Effector memory CD4-positive, alpha-beta T cell (primary cell): ENCODE data around the gene CFAP74.

Experiments
- DNase-seq, 3 donors: peaks; one replicate each; pipeline ENCODE4 v3.0.0-alpha.2; 2020
- H3K27ac ChIP-seq: 2 replicates; pipeline ENCODE4 v1.7.0; 2013; ENCODE audit warnings: mild to moderate bottlenecking, low read length, moderate library complexity; ENCODE audit not compliant: insufficient read depth, poor library complexity, severe bottlenecking
- H3K27me3 ChIP-seq: replicated peaks from 2 replicates; pipeline ENCODE4 v1.7.0; 2013; ENCODE audit warnings: mild to moderate bottlenecking, low read length; ENCODE audit not compliant: insufficient read depth, control insufficient read depth, poor library complexity, severe bottlenecking
- H3K36me3 ChIP-seq: 2 replicates; pipeline ENCODE4 v1.7.0; 2013; ENCODE audit warnings: mild to moderate bottlenecking, low read length, moderate library complexity; ENCODE audit not compliant: control insufficient read depth, insufficient read depth
- H3K4me1 ChIP-seq: 2 replicates; pipeline ENCODE4 v1.7.0; 2013; ENCODE audit warnings: low read length, mild to moderate bottlenecking; ENCODE audit not compliant: control insufficient read depth, insufficient read depth, poor library complexity, severe bottlenecking
- H3K4me3 ChIP-seq: 2 replicates; pipeline ENCODE4 v1.7.0; 2013; ENCODE audit warnings: low read length, low read depth, mild to moderate bottlenecking; ENCODE audit not compliant: insufficient read depth, poor library complexity, severe bottlenecking
- H3K9me3 ChIP-seq: 2 replicates; pipeline ENCODE4 v1.7.0; 2013; ENCODE audit warnings: mild to moderate bottlenecking, low read length, moderate library complexity; ENCODE audit not compliant: control insufficient read depth

Gene CFAP74

GRCh38 chr1:1954015-1954414 lies 49.6 kb downstream of the CFAP74 start:
- Histone ChIP-seq H3K27ac (no peak overlapping the region), H3K4me1 (no peaks in the 10 kb centered on the region), H3K36me3 (no peaks in the 10 kb centered on the region), H3K9me3 (peaks cover 6% of the 10 kb centered on the region), H3K27me3 (peaks cover 7% of the 10 kb centered on the region), H3K4me3 (no peak overlapping the region)
- DNase-seq, result no peak

GRCh38 chr1:1950940-1951339 lies 52.6 kb downstream of the CFAP74 start:
- no peak for DNase-seq
- Histone ChIP-seq H3K4me3 (no peak overlapping the region), H3K27ac (no peak overlapping the region), H3K9me3 (peaks cover 6% of the 10 kb centered on the region), H3K36me3 (no peaks in the 10 kb centered on the region), H3K27me3 (no peaks in the 10 kb centered on the region), H3K4me1 (no peaks in the 10 kb centered on the region)

- H3K27me3 ChIP-seq, result no peaks in the 10 kb centered on the region
- H3K4me1 ChIP-seq, result peaks cover 3% of the 10 kb centered on the region
- no peak overlapping the region for H3K4me3 ChIP-seq
- H3K36me3 ChIP-seq, result no peaks in the 10 kb centered on the region
- no peak overlapping the region for H3K27ac ChIP-seq
- H3K9me3 ChIP-seq, result peaks cover 6% of the 10 kb centered on the region
- DNase-seq, result no peak
Measured at GRCh38 chr1:1948783-1949182, 54.8 kb downstream of the CFAP74 start.

GRCh38 chr1:1947493-1947892 lies 56.1 kb downstream of the CFAP74 start:
- no peaks in the 10 kb centered on the region for H3K27me3 ChIP-seq
- no peak overlapping the region for H3K27ac ChIP-seq
- no peak overlapping the region for H3K4me3 ChIP-seq
- H3K4me1 ChIP-seq, result peaks cover 3% of the 10 kb centered on the region
- no peaks in the 10 kb centered on the region for H3K36me3 ChIP-seq
- peaks cover 6% of the 10 kb centered on the region for H3K9me3 ChIP-seq
- DNase-seq, result no peak

GRCh38 chr1:1946540-1946939 lies 57.0 kb downstream of the CFAP74 start:
- Histone ChIP-seq H3K36me3 (no peaks in the 10 kb centered on the region), H3K27ac (no peak overlapping the region), H3K4me3 (no peak overlapping the region), H3K4me1 (peaks cover 3% of the 10 kb centered on the region), H3K9me3 (peaks cover 6% of the 10 kb centered on the region), H3K27me3 (no peaks in the 10 kb centered on the region)
- DNase-seq, result no peak

- Histone ChIP-seq H3K27ac (no peak overlapping the region), H3K36me3 (no peaks in the 10 kb centered on the region), H3K4me3 (no peak overlapping the region), H3K27me3 (no peaks in the 10 kb centered on the region), H3K9me3 (peaks cover 1% of the 10 kb centered on the region), H3K4me1 (peaks cover 3% of the 10 kb centered on the region)
- no peak for DNase-seq
Measured at GRCh38 chr1:1945782-1946393, 57.7 kb downstream of the CFAP74 start.

GRCh38 chr1:1943834-1944570 lies 59.6 kb downstream of the CFAP74 start:
- Histone ChIP-seq H3K4me3 (no peak overlapping the region), H3K36me3 (no peaks in the 10 kb centered on the region), H3K27me3 (no peaks in the 10 kb centered on the region), H3K4me1 (peaks cover 3% of the 10 kb centered on the region), H3K9me3 (no peaks in the 10 kb centered on the region), H3K27ac (no peak overlapping the region)
- DNase-seq, result peak in 2 of 3 donors; percentile 24 to 39

GRCh38 chr1:1942753-1943656 lies 60.6 kb downstream of the CFAP74 start:
- Histone ChIP-seq H3K9me3 (no peaks in the 10 kb centered on the region), H3K27ac (no peak overlapping the region), H3K4me1 (peaks cover 3% of the 10 kb centered on the region), H3K36me3 (no peaks in the 10 kb centered on the region), H3K4me3 (no peak overlapping the region), H3K27me3 (no peaks in the 10 kb centered on the region)
- DNase-seq, result no peak

- no peak overlapping the region for H3K27ac ChIP-seq
- no peaks in the 10 kb centered on the region for H3K9me3 ChIP-seq
- no peaks in the 10 kb centered on the region for H3K36me3 ChIP-seq
- H3K27me3 ChIP-seq, result no peaks in the 10 kb centered on the region
- DNase-seq, result no peak
- H3K4me1 ChIP-seq, result peaks cover 3% of the 10 kb centered on the region
- H3K4me3 ChIP-seq, result no peak overlapping the region
Measured at GRCh38 chr1:1941868-1942752, 61.5 kb downstream of the CFAP74 start.
